HCT116 (cell line): ENCODE results near the gene SIX5.

Source experiments
- CTCF ChIP-seq, 3 experiments: fragments of 200-600 bp in 1 of 3; sonication (generic) in 1 of 3; IDR thresholded peaks in 2 of 3; conservative IDR thresholded peaks in 1 of 3; 2 replicates each; pipeline ENCODE4 v1.5.1; 2012 to 2017; ENCODE audit warnings: low read depth in 2 of 3, low read length in 2 of 3, antibody characterized with exemption in 1 of 3, borderline replicate concordance in 1 of 3, control low read depth in 1 of 3, mild to moderate bottlenecking in 1 of 3, mixed read lengths in 1 of 3, mixed run types in 1 of 3, moderate library complexity in 1 of 3; ENCODE audit not compliant: insufficient read depth in 1 of 3
- EZH2 ChIP-seq: fragments of 200-600 bp; sonication (generic); IDR thresholded peaks from 2 replicates; pipeline ENCODE4 v1.6.1; 2017; ENCODE audit warnings: antibody characterized with exemption, mixed run types
- FOSL1 ChIP-seq: IDR thresholded peaks from 2 replicates; pipeline ENCODE4 v1.6.1; 2012; ENCODE audit warnings: low read depth
- POLR2A ChIP-seq: IDR thresholded peaks from 2 replicates; pipeline ENCODE4 v1.7.0; 2011; ENCODE audit warnings: borderline replicate concordance; ENCODE audit not compliant: insufficient read depth, insufficient read length; ENCODE audit errors: extremely low read depth
- POLR2AphosphoS5 ChIP-seq: IDR thresholded peaks from 2 replicates; pipeline ENCODE4 v1.6.1; 2011; ENCODE audit warnings: mild to moderate bottlenecking, low read depth, low read length, moderate library complexity
- ZBTB33 ChIP-seq: IDR thresholded peaks from 2 replicates; pipeline ENCODE4 v1.6.1; 2011; ENCODE audit warnings: mild to moderate bottlenecking, low read length, moderate library complexity; ENCODE audit not compliant: insufficient replicate concordance; ENCODE audit errors: extremely low read depth

DNA sequence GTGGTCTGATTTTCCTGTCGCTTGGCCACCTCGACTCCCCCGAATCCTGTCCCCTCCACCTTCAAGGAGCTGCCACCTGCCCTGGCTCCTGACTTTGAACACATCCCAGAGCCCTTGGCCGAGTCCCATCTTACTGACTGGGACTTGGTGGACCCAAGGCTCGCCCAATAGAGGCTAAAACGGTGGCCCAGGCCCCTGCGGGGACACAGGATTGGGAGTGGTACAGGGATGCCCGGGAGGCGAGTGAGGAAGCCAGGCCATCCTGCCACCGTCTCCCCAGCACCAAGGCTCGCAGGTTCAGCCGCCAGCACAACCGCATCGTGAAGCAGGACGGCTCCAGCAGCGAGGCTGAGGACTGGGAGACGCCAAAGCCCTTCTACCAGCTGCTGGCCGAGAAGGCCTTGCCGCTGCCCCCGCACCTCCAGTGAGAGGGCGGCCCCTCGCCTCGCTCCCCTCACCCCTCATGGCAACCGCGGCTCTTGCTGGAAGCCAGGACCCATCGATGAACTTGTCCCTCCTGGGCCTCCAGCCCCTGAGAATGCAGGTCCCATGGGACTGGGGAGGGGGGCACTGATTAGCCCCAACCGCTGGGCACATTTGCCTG lies 5.3 kb downstream of the SIX5 start:
- TF ChIP-seq POLR2A: no peak
- TF ChIP-seq FOSL1: no peak
- no peak for TF ChIP-seq POLR2AphosphoS5
- no peak for TF ChIP-seq CTCF (IDR thresholded peaks at IDR 0.05 in 2 of 3, conservative IDR thresholded peaks at IDR 0.05 in 1 of 3; ENCODE audit: borderline replicate concordance in 1 of 3, insufficient read depth in 1 of 3, low read depth in 2 of 3, low read length in 2 of 3)
- no peak for TF ChIP-seq ZBTB33
- TF ChIP-seq EZH2: no peak
